Natural killer cell (primary cell): ENCODE data around the gene NELL2. TPM values are rescaled to one million over a fixed set of nuclear protein-coding genes. Genes with fewer than 3 reads are reported as not detected.
A peak's percentile ranks its signal among the peaks of the same experiment; 100 is the strongest.
"Not testable (repeated sequence)": the region's sequence is repeated elsewhere in the genome, so short reads cannot be mapped to it uniquely, and the experiment has no call there.

Source experiments
- ATAC-seq, 3 donors: fragments of 150-1000 bp in 2 of 3; fragments of 200-7000 bp in 1 of 3; cut with Tn5 transposase; 1 replicate in 1 of 3; 2 replicates in 2 of 3; pipeline ENCODE4 v1.10.0; 2021; ENCODE audit warnings: mild to moderate bottlenecking in 2 of 3, moderate library complexity in 2 of 3
- DNase-seq, 2 donors: peaks; one replicate each; pipeline versions ENCODE4 v3.0.0 to v3.0.0-alpha.2; 2013 to 2021; ENCODE audit warnings: mixed read lengths in 1 of 2
- H3K27ac ChIP-seq: one replicate; pipeline ENCODE4 v1.5.1; 2013; ENCODE audit warnings: mild to moderate bottlenecking, low read length
- H3K27me3 ChIP-seq: one replicate; pipeline ENCODE4 v1.6.1; 2013; ENCODE audit warnings: low read length; ENCODE audit not compliant: control insufficient read depth, insufficient read depth
- H3K36me3 ChIP-seq: one replicate; pipeline ENCODE4 v1.6.1; 2013; ENCODE audit warnings: low read length; ENCODE audit not compliant: control insufficient read depth, insufficient read depth
- H3K4me1 ChIP-seq: one replicate; pipeline ENCODE4 v1.6.1; 2013; ENCODE audit warnings: low read length; ENCODE audit not compliant: control insufficient read depth, insufficient read depth
- H3K4me3 ChIP-seq: one replicate; pipeline ENCODE4 v1.5.1; 2013; ENCODE audit warnings: low read length
- H3K9me3 ChIP-seq: one replicate; pipeline ENCODE4 v1.6.1; 2013; ENCODE audit warnings: low read length; ENCODE audit not compliant: control insufficient read depth, insufficient read depth
- H3K27ac Mint-ChIP-seq, 2 donors: one replicate each; pipeline ENCODE4 v1.8.0; 2022; ENCODE audit warnings: mild to moderate bottlenecking in 2 of 2, mixed read lengths in 2 of 2, moderate library complexity in 1 of 2
- H3K27me3 Mint-ChIP-seq, 2 donors: one replicate each; pipeline ENCODE4 v1.8.0; 2022; ENCODE audit warnings: low read depth in 2 of 2, mixed read lengths in 2 of 2
- H3K36me3 Mint-ChIP-seq: one replicate; pipeline ENCODE4 v1.8.0; 2022; ENCODE audit warnings: mixed read lengths
- H3K4me1 Mint-ChIP-seq, 2 donors: one replicate each; pipeline ENCODE4 v1.8.0; 2022; ENCODE audit warnings: mixed read lengths in 2 of 2
- H3K4me3 Mint-ChIP-seq: one replicate; pipeline ENCODE4 v1.8.0; 2022; ENCODE audit warnings: mild to moderate bottlenecking, moderate library complexity, mixed read lengths
- H3K9me3 Mint-ChIP-seq, 2 donors: one replicate each; pipeline ENCODE4 v1.8.0; 2022; ENCODE audit warnings: mixed read lengths in 2 of 2
- WGBS: methylation state at CpG from one replicate; pipeline ENCODE4 v1.1.7; 2013; ENCODE audit warnings: missing lambda C conversion rate; ENCODE audit not compliant: insufficient coverage; 5-methylcytosine and 5-hydroxymethylcytosine counted together
- intact Hi-C: fragments of 100-400 bp; cut with micrococcal nuclease; formaldehyde crosslinking; loops from one replicate; pipeline ENCODE4 v1.14.2; 2022
- total RNA-seq, 4 donors: library from RNA; stranded (reverse); fragments of 120-200 nt in 1 of 4; gene quantifications; one replicate each; pipeline versions ENCODE4 v1.2.3 to v1.2.4, GENCODE V29; 2013 to 2022
- TF ChIP-seq, protein P1 (sequence below): fragments of 200-600 bp; IDR thresholded peaks from one replicate; pipeline ENCODE4 v1.8.0; 2022; ENCODE audit warnings: antibody characterized with exemption

The NELL2 gene
- total RNA-seq, 3 donors from 2014 or later (not counting 1 experiment from before 2014, with no cell fraction given) = 5.8 to 15.3 (median 14.0) TPM

DNA sequence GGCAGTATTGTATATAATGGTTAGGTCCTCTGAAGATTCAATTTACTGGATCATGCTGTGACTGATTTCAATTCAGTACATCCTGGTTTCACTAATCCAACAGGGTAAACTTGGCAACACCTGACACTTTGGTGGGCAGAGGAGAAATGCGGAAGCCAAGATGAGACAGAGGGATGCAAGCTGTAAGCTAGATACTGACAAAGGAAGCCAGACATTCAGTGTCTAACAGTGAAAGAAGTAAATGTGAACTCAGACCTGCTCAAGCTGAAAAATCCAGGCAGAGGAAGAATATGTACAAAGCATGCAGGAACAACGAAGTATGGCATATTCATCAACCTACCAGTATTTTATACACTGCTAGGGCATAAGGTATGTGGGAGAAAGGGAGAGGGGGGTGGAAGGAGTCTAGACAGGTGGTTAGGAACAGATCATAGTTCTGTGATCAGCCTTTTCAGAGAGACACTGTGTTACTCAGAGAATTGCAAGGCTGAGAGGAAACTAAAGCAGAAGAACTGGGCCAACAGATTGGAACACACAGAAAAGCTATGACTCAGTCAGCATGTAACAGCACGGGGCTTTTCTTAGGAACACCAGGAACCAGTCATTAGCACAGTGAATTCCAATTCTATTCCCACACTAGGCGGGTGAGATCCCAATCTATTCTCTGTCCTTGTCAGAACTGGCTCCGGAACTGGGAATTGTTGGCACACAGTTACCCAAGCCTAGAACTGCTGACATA is 40.3 kb downstream of the NELL2 start:
- Histone ChIP-seq H3K4me3 (no peak overlapping the region), H3K4me1 (peaks cover 4% of the 10 kb centered on the region), H3K9me3 (no peaks in the 10 kb centered on the region), H3K36me3 (no peaks in the 10 kb centered on the region), H3K27ac (no peak overlapping the region), H3K27me3 (no peaks in the 10 kb centered on the region)
- Mint-ChIP-seq H3K4me3 (no peak overlapping the region), H3K9me3 (peaks cover 0 to 2% of the 10 kb centered on the region in 2 donors), H3K4me1 (peaks cover under 1 to 4% of the 10 kb centered on the region in 2 donors), H3K27me3 (no peaks in the 10 kb centered on the region), H3K36me3 (no peaks in the 10 kb centered on the region), H3K27ac (no peak overlapping the region)
- DNase-seq (peak in 1 of 2 donors; percentile 50), ATAC-seq (no peak)
- TF ChIP-seq, protein P1, sequence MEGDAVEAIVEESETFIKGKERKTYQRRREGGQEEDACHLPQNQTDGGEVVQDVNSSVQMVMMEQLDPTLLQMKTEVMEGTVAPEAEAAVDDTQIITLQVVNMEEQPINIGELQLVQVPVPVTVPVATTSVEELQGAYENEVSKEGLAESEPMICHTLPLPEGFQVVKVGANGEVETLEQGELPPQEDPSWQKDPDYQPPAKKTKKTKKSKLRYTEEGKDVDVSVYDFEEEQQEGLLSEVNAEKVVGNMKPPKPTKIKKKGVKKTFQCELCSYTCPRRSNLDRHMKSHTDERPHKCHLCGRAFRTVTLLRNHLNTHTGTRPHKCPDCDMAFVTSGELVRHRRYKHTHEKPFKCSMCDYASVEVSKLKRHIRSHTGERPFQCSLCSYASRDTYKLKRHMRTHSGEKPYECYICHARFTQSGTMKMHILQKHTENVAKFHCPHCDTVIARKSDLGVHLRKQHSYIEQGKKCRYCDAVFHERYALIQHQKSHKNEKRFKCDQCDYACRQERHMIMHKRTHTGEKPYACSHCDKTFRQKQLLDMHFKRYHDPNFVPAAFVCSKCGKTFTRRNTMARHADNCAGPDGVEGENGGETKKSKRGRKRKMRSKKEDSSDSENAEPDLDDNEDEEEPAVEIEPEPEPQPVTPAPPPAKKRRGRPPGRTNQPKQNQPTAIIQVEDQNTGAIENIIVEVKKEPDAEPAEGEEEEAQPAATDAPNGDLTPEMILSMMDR = no peak
- intact Hi-C loops = no loop called here
- 86% methylated on average over 4 of the region's 5 CpGs for WGBS

GRCh38 chr12:44834996-44835395 is 41.1 kb downstream of the NELL2 start:
- DNase-seq, H3K4me1 ChIP-seq, H3K4me1 Mint-ChIP-seq, H3K27ac ChIP-seq, H3K27me3 ChIP-seq, H3K9me3 ChIP-seq, H3K27ac Mint-ChIP-seq, H3K36me3 Mint-ChIP-seq, intact Hi-C loops, H3K9me3 Mint-ChIP-seq, H3K4me3 Mint-ChIP-seq, H3K4me3 ChIP-seq, ATAC-seq, H3K36me3 ChIP-seq, H3K27me3 Mint-ChIP-seq: not testable (repeated sequence)
- 91% methylated on average over 6 of the region's 7 CpGs for WGBS

GRCh38 chr12:44833561-44833960 is 42.6 kb downstream of the NELL2 start:
- Histone ChIP-seq H3K27ac (no peak overlapping the region), H3K36me3 (no peaks in the 10 kb centered on the region), H3K4me1 (peaks cover 8% of the 10 kb centered on the region), H3K27me3 (no peaks in the 10 kb centered on the region), H3K4me3 (no peak overlapping the region), H3K9me3 (no peaks in the 10 kb centered on the region)
- H3K4me1 Mint-ChIP-seq = peaks cover 5 to 8% of the 10 kb centered on the region in 2 donors
- no peaks in the 10 kb centered on the region for H3K36me3 Mint-ChIP-seq
- H3K9me3 Mint-ChIP-seq = peaks cover 0 to 2% of the 10 kb centered on the region in 2 donors
- H3K4me3 Mint-ChIP-seq = no peak overlapping the region
- DNase-seq = no peak
- intact Hi-C loops = no loop called here
- TF ChIP-seq, protein P1 = no peak
- H3K27ac Mint-ChIP-seq = no peak overlapping the region
- 91% methylated on average over 5 of the region's 5 CpGs for WGBS
- H3K27me3 Mint-ChIP-seq = no peaks in the 10 kb centered on the region
- no peak for ATAC-seq

DNA sequence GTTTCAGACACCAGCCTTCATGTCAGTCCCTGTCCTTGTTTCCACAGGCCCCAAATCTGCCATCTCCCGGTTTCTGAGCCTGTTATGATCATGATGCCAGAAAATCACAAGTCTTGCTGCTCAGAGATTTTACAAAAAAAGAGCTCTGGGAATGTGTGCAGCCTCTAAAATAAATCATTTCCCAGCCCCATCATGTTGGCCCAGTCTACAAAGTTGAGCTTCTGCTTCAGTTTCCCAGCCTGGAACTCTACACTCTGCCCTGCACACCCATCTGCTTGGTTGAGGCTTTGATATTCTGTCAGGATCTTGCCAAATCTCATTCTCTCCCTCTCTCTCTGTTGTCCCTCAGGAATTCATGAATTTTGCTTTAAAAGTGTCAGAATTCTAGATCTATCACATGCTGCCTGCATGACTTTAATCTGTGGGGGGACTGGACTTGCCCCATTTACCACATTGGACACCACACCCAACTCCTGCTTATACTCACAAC is 45.5 kb downstream of the NELL2 start:
- H3K36me3 Mint-ChIP-seq = no peaks in the 10 kb centered on the region
- no peak overlapping the region for H3K27ac Mint-ChIP-seq
- intact Hi-C loops = no loop called here
- TF ChIP-seq, protein P1 = no peak
- peaks cover 2 to 3% of the 10 kb centered on the region in 2 donors for H3K9me3 Mint-ChIP-seq
- peaks cover 13% of the 10 kb centered on the region for H3K4me1 ChIP-seq
- H3K4me1 Mint-ChIP-seq = peaks cover 19 to 21% of the 10 kb centered on the region in 2 donors
- DNase-seq (no peak), ATAC-seq (no peak)
- H3K4me3 ChIP-seq = no peak overlapping the region
- H3K4me3 Mint-ChIP-seq = no peak overlapping the region
- H3K9me3 ChIP-seq = no peaks in the 10 kb centered on the region
- WGBS = 94% methylated on average over 1 of the region's 1 CpG
- no peak overlapping the region for H3K27ac ChIP-seq
- no peaks in the 10 kb centered on the region for H3K36me3 ChIP-seq
- H3K27me3 ChIP-seq = no peaks in the 10 kb centered on the region
- no peaks in the 10 kb centered on the region for H3K27me3 Mint-ChIP-seq
